Activated CD8-positive, alpha-beta memory T cell treated with anti-CD3 and anti-CD28 coated beads for 24 hours (primary cell): ENCODE results near the gene SLC23A2.
A peak's percentile ranks its signal among the peaks of the same experiment; 100 is the strongest.
"Not testable (repeated sequence)": the region's sequence is repeated elsewhere in the genome, so short reads cannot be mapped to it uniquely, and the experiment has no call there.

Source experiments
- DNase-seq: peaks from one replicate; pipeline ENCODE4 v3.0.0-alpha.2; 2020

The SLC23A2 gene

DNA sequence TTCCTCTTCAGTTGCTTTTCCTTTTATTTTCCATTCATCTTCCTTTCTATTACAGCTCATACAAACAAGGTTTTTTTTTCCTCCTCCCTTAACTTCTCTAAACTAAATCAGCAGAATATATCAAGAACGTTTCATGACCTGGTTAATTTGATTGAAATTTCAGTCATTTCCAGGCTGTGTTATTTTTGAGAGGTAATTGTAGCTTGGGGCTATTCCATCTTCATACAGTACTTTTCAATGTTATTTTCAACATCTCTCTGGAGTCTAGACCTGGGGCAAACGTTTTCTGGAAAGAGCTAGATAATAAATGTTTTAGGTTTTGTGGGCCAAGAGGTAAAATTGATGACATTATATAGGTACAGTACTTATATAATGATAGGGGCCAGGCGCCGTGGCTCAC lies 4.0 kb upstream of the SLC23A2 start:
- DNase-seq: no peak

DNA sequence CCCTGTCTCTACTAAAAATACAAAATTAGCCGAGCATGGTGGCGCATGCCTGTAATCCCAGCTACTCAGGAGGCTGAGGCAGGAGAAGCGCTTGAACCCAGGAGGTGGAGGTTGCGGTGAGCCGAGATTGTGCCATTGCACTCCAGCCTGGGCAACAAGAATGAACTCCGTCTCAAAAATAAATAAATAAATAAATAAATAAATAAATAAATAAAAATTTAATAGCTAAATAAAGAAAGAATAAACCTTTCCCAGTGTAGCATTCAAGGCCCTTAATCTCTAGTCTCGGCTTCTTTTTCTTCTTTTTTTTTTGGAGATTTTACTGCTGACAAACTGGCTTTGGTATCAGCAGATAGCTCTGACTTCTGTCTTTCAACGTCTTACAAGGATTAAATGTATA lies 3.5 kb upstream of the SLC23A2 start:
- not testable (repeated sequence) for DNase-seq

DNA sequence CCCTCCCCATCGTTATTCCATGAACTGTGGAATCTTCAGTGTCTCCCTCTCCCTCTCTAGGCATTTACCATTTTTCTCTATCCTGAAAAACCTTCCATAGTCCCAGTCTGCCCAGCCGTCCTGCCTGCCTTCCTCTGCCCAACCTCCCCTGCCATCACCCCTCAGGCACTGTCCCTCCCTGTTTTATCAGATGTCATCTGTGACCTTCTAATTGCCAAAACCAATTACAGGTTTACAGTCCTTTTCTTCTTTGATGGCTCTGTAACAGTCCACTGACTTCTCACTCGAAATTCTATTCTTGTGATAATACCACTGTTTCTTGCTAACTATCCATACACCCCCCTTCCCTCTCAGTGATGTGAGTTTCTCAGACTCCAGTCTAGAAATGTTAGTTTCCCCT lies 2.3 kb upstream of the SLC23A2 start:
- no peak for DNase-seq

DNA sequence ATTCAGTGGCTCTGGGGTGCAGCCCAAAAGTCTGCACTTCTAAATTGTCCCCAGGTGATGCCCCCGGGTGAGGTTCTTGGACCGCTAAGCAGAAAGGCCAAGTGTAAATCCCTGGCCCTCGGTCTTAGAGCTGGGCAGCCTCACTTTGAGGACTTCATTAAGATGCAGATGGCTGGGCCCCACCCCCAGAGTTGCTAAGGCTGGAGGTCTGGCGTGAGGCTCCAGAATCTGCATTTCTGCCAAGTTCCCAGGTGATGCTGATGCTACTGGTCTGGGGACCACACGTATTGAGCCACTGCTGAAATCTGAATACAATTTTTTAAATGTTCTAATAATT lies 735 bp upstream of the SLC23A2 start:
- no peak for DNase-seq

DNA sequence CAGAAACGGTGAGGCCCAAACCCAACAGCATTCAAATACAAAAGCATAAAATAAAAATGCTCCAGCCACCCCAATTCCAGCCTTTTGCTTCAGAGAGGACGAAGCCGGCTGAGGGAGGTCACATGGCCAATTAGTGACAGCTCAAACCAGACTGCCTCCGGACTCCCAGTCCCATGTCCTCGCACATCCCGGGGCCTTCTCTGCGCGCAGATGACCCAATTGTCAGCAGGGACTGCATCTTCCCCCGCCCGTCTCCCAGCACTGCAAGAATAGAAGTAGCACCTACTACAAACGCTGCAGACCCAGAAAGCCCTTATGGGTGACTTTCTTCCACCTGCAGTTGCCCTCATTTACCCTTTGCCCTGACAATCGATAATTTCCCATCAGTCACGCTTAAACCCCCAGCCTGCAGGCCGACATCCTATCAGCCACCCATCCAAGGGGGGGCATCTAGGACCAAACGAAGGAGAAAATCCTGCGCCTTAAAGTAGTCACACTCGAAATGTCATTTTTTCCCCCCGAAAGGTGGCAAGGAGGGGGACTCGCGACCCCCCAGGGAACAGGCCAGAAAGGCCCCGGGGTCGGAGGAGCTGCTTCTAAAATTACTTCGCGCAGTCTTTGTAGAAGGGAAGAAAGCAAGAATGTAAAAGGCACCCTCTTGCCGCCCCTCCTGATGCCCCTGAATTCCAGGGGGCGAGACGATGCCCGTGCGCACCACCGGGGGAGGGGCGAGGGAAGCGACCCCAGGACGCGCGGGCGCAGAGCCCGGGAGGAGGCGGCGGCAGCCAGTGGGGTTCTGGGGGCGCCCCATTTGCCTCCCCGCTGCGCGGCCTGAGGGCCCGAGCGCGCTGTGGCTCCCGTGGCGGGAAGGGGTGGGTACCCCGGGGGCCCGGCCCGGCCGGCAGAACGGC lies 792 bp downstream of the SLC23A2 start:
- DNase-seq: peak; percentile 65

DNA sequence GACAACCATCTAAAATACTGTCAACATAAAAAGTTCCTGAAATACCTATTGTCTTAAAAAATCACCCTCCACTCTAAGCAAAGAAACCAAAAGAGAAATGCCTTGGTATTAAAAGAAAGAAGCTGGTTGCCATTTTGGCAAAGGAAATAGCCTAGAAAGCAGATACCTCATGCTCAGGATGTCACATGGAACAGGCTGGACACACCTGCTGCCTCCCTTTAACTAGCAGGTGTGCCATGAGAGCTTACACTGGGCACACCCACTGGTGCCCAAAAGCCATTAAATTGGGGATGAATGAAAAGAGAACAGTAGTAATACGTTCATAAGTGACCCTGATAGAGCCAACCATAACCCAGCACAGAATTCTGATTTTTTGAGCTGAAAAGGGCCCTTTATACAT lies 1.5 kb downstream of the SLC23A2 start:
- no peak for DNase-seq

DNA sequence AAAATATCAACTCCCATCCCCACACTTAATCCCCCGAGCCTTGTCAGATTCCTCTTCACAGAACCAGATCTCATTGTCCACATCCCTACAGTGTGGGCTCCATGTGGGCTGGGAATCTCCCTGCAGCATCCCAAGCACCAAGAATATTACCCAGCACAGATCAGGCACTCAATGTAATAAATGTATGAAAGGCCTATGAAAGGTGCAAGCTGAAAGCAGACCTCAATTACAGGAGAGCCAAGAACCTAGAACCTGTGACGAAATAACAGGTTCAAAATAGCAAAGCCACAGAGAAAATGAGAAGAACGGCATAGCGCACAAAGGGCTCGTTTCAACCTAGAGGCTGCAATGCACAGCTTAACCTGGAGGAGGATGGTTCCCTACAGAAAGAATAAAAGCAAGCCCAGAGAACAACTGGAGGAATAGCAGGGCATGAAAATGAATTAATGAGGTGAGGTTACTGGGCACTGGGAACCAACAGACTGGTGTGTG lies 3.1 kb downstream of the SLC23A2 start:
- no peak for DNase-seq

DNA sequence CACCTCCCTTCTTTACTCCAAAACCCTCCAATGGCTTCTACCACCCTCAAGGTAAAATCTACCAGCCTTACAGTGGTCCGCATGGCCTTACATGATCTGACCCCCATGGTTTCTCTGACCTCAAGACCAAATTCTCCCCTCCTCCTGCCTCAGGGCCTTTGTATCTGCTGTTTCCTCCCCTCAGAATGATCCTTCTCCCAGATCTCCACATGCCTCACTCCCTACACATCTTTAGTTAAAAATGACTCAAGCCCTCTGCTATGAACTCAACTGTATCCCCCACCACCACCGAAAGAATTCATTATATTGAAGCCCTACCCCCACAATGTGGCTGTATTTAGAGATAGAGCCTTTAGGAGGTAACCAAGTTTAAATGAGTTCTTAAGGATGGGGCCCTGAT lies 4.1 kb downstream of the SLC23A2 start:
- DNase-seq: no peak

DNA sequence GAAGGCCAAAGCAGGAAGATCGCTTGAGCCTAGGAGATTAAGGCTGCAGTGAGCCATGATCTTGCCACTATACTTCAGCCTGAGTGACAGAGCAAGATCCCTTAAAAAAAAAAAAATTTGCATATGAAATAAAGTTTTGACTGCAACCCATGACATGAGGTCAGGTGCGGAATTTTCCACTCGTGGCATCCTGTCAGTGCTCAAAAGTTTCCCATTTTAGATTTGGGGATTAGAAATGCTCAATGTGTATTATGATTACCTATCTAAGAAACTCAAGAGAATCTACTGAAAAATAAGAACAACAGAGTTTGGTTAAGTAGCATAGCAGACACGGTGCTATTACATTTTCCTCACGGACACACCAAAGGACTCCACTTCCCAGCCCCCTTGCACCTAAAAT lies 11.7 kb downstream of the SLC23A2 start:
- DNase-seq: no peak

DNA sequence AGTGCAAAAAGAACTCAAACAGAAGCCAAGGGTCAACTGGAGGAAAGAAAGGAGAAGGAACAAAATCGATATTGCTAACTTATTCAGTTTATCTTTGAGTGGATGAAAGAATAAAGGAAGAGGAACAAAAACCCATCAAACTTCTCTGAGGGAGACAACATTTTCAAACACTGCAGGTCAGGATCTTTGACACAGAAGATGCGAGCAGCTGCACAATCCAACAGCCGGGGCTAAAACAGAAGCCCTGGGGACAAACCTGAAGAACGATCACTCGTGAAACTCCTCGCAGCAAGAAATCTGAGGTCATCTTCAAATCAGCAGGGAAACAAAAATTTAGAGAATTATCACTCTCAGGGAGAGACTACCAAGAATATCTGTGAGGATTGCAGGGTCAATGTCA lies 14.2 kb downstream of the SLC23A2 start:
- DNase-seq: no peak

DNA sequence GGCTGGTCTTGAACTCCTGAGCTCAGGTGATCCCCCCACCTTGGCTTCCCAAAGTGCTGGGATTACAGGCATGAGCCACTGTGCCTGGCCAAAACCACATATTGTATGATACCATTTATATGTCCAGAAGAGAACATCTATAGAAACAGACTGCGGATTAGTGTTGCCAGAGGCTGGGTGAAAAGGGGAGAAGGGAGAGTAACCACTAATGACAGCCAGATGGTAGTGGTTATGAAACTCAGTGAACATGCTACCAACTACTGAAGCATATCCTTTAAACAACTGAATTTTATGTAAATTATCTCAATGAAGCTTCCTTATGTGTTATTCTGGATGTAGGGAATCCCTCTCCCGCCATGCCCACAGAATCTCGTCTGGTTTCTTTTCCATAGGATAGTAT lies 15.7 kb downstream of the SLC23A2 start:
- DNase-seq: no peak

DNA sequence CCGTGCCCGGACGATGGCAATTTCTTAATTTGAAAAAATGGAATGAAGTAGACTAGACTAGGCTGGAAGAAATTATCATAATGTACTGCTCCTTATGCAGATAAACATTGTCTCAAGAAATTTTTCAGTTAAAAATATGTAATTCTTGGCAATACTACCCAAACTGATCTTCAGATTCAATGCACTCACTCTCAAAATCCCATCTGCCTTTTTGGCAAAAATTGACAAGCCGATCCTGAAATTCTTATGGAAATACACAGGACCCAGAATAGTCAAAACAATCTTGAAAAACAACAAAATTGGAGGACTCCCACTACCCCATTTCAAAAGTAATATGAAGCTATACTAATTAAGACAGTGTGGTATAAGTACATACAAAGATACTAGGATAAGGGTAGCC lies 19.0 kb downstream of the SLC23A2 start:
- DNase-seq: no peak

DNA sequence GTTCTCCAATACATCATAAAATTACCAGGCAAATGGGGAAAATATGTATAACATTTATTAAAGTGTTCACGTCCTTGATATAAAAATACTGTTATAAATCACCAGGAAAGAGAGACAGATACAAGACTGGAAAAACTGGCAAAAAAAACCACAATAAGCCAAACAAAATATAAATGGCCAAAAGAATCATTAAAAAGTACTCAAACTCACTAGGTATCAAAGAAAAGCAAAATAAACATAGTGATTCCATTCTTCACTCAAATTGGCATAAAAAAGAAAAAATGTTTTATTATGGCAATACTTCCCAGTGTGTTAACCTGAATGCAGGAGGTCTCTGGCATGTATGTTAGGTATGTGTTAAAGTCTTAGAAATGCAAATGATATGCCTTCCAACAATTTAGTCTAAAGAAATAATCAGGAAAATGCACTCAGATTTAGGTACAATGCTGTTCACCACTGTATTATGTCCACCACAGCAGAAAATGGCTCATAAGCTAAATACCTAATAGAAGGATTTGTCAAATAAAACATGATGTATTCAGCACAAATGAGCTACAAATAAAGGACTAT lies 21.4 kb downstream of the SLC23A2 start:
- no peak for DNase-seq

DNA sequence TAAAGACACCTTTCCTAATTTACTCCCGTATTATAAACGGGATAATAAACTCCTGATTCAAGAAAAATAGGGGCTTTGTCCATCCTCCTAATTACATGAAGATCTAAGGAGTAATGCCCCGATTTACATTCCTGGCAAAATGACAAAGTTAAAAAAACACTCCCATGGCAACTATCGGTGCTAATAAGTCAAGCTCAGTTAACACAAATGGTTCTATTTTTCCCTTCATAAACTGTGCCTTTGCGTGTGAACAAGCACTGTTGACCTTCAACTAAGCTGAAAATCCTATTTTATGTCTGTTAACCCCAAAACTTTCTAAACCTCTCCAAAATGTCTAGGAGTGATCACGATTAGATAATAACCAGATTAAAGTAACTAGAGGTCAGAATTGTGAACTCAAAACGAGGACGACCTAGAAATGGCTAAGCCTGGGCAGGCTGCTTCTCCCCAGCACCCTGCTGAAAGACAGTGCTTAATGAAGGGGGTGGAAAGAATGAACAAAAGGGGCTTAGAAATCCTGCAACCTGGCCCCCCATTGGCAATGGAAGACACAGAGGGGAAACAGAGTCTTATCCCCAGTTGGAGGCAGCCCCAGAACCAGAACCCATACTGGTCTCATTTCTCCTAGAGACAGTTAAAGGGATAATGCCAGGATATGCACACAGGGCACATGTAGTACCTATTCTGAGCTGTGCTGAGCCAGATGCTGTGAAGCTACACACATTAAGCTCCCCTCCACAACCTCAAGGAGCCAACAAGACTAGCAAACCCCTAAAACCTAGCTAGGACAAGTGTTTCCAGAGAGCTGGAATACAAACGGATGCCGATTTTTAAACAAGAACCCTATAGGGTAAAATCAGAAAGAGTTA lies 23.0 kb downstream of the SLC23A2 start:
- DNase-seq: no peak

DNA sequence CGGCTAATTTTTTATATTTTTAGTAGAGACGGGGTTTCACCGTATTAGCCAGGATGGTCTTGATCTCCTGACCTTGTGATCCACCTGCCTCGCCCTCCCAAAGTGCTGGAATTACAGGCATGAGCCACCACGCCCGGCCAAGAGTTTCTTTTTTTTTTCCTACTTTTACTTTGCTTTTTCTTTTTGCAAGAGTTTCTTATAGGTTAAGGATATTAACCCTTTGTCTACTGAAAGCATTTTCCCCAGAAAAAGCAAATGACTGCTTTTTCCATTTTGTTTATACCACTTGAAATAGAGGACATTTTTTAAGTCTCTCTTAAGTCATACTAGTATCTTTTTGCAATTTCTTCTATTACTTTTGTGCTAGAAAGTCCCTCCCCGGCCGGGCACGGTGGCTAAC lies 25.3 kb downstream of the SLC23A2 start:
- not testable (repeated sequence) for DNase-seq

DNA sequence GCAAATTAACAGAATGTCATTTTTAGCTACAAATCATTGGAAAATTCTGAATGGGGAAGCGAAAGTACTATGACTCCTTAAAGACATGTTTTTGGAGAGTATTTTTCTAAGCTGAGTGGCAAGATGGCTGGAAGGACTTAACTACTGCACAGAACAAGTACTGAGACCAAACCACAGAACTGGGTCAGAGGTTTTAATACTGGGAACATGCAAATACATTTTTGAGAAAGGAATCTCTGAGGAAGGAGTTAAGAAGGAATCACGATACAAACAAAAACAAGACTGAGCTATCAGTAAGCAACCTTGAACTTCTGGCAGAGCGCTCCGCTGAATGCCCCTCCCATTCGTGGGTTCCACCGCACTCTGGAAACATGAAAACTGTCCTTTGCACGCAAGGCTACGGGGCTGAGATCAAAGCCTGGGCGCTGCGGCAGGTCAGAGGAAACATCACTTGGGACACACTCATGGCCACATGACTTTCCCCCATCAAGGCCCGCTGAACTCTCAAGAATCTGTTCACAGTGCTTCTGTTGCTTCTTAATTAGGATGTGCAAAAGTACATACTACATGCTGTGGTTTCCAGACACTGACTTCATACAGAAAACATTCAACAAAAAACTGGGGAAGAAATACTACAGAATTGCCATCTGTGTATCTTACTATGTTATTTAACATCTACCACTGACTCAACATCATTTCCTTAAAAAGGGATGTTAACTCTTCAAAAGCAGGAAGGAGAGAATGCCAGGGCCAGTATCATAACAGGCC lies 27.8 kb downstream of the SLC23A2 start:
- DNase-seq: peak; percentile 75

DNA sequence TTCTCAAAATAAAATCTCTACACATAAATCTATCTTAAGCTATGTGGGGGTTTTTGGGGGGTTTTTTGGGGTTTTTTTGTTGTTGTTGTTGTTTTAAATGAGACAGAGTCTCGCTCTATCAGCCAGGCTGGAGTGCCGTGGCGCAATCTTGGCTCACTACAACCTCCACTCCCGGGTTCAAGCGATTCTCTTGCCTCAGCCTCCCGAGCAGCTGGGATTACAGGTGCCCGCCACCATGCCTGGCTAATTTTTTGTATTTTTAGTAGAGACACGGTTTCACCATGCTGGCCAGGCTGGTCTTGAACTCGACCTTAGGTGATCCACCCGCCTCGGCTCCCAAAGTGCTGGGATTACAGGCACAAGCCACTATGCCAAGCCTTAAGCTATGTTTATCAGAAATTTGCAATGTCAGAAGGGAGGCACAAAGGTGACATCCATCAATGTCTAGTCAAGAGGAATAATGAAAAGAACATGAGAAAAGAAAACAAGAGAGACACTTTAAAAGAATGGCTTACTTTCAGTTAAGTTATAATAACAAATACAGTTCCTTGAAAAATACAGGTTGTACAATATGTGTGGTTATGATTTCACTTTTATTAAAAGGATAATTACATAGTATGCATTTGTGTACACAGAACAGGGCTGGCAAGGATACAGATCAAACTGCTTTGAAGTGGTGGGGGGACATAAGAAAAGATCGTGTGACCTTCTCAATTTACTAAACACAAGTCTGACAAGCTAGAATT lies 28.6 kb downstream of the SLC23A2 start:
- DNase-seq: no peak

DNA sequence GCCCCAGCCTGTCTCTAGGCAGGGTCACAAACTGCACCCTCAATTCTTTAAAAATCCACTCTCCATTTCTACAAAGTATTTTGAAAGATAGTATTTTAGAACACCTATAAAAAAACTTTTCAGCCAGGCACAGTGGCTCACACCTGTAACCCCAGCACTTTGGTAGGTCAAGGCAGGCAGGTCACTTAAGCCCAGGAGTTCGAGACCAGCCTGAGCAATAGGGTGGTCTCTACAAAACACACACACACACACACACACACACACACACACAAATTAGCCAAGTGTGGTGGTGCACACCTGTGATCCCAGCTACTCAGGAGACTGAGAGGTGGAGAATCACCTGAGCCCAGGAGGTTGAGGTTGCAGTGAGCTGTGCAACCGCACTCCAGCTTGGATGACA lies 30.2 kb downstream of the SLC23A2 start:
- no peak for DNase-seq

DNA sequence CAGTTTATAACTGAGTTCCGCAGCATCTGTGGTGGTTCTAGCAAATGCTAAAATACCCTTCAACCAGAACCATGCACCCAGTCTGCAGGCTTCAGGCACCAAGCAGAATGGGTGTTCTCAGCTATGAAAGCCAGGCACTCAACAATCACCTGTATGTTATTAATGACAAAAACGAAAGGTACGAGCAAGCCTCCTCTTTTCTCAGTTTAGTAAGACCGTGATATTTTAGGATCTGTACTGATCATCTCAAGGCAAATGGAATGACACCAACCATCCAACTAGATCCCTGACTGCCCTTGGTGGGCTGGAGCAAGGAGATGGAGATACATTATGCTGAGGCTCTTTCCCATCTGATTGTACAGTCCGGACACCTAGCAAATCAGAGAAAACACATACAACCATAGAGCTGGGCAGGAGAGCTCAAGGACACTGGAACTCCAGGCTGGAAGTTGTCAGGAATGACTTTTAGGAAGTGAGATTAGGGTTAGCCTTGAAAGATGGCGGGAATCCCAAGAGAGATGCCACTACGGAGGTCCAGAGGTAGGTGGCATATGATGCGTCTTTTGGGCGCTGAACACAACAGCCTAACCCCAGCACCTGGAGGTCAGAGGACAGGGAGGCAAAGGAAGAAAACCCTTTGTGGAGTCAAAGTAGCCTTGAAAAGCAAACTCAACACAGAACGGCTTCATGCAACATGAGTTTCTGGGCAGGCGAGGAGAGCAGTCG lies 33.4 kb downstream of the SLC23A2 start:
- DNase-seq: no peak

DNA sequence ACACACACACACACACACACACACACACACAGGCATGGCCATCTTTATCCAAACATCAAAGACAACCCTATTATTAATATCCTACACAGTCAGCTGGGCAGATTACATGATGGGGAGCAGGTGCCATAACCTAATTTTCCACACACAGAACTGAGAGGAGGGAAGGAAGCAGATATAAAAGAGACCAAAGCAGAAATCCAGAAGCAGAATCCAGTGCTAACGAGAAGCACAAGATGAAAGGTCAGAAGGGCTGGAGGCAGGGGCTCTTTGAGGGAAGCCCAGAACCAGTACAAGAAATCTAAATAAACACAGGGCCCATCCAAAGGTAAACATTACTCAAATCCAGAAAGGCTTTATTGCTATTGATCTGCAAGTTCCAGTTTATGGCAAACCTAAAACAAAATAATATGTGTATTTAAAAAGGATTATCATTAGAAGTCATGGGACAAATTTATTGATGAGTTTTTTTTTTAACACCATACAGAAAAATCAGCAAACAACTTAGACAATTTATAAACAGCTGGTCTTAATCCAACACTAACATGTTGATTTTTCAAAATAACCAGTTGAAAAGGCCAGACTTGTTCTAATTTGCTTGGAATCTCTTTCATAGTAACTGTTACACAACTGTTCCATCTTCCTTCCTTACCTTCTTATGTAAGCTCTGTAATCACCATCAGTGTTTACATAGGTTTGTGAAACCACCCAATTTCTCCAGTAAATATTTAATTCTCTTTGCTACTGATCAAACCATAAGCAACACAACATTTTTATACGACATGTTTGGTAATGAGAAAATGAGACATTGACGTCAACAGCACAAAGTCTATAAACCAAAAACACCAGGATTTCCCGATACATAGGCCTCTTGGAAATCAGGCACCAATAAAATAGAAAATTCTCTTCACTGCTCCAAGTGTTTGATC lies 34.2 kb downstream of the SLC23A2 start:
- DNase-seq: no peak
